SH-SY5Y (cell line): ENCODE measurements around the gene MACC1.

Experiments
- GATA2 ChIP-seq: IDR thresholded peaks from 2 replicates; pipeline ENCODE4 v1.6.1; 2011; ENCODE audit warnings: mild to moderate bottlenecking, low read depth, low read length
- GATA3 ChIP-seq: IDR thresholded peaks from 2 replicates; pipeline ENCODE4 v1.6.1; 2011; ENCODE audit warnings: low read depth, mild to moderate bottlenecking, low read length, moderate library complexity

- TF ChIP-seq GATA2, result no peak
- no peak for TF ChIP-seq GATA3
These were observed 16.2 kb downstream of the MACC1 start for GRCh38 chr7:20200971-20201370.
